GM12874 (cell line): Measurements from ENCODE around the gene METTL2B.

ENCODE experiments used
- CTCF ChIP-seq: IDR thresholded peaks from 2 replicates; pipeline ENCODE4 v1.5.1; 2011; ENCODE audit warnings: low read depth, mild to moderate bottlenecking, control low read depth, low read length, moderate library complexity; ENCODE audit not compliant: insufficient read depth

METTL2B gene

DNA sequence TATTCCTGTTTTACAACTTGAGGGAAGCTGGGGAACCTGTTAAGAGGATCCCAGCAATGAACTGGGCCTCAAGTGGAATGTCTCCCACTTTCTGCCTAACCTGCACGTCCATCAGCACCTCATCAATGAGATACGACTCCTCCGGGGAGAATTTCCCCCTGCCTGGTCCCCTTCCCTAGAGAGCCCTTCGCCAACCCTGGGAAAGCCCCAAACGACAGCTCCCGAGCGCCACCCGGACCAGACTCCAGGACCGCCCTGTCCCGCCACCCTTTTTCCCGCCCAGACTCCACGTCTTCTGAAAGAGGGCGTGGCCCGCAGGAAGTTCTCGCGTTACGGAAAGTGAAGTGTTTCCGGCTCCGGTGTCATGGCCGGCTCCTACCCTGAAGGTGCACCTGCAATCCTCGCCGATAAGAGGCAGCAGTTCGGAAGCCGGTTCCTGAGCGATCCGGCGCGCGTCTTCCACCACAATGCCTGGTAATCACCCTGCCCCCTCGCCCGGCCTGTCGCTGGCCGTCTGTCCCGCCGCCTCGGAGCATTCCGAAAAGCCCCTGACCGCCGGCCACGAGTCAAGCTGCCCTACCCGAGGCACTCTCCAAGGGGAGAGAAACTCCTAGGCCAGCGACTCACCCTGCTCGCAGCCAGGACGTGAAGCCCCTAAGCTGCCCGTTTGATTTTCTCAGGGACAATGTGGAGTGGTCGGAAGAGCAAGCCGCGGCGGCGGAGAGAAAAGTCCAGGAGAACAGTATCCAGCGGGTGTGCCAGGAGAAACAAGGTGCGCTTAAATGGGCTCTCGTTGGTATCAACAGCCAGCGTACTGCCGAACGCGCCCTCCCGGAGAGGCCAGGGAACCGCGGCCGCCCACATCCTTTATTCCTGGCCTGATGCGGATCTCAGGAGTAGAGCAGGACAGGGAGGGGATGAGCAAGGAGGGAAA, at the start of gene METTL2B:
METTL2B (plus strand) TSS at position 347 of the 934 bp plus-strand sequence; CDS start at position 365, 18 bp downstream.
- TF ChIP-seq CTCF = peak; percentile 58

- peak; percentile 60 for TF ChIP-seq CTCF
Measured at GRCh38 chr7:128427289-128427891, 49.2 kb upstream of the METTL2B start.

DNA sequence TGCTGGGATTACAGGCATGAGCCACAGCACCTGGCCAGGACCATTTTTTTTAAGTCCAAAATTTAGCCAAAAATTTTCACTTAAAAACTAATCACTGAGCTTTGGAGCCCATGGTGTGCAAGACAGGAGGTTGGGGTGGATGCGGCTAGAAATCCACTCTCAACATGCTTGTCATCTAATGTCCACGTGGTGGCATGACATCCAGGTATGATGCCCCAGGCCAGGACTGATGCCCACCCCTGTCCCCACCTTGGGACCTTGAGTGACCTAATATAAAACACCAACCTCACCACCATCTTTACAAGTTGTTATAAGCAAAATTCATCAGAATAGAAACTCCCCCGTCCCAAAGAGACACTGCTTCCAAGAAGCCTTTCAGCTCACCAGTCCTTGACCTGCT, 46.3 kb upstream of the METTL2B start:
- TF ChIP-seq CTCF = no peak

DNA sequence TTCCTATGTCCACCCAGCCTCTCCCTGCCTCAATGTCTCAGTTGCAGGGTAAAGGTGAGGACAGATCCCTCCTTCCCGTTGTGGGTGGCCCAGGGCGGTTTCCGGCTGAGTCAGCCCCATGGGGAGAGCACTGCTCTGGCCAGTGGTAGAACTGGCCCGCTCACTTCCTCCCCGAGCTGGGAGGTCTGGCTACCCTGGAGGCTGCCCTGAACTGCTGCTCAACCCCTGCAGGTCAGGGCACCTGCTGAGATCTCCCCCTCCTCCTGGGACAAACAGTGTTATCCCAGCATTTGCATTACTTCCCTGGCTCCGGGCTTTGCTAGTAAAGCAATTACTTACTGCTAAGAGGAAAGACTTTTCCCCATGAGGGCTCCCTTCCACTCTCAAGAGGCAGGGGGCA, 45.3 kb upstream of the METTL2B start:
- TF ChIP-seq CTCF = no peak

DNA sequence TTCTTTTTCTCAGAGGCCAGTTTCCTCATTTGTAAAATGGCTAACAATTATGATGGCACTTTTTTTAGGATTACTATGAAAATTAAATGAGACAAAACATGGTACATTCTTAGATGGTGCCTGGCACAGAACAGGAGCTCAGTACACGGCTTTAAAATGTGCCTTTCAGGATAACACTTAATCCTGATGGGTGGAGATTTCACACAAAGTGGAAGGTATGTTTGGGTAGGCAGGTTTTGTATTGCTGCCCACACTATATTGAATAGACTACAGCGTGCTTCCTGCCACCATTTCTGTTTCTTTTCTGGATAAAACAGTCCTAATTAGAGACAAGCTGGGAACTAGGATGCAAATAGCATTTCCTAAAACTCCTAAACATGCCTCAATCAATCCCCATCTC, 44.8 kb upstream of the METTL2B start:
- TF ChIP-seq CTCF = no peak

DNA sequence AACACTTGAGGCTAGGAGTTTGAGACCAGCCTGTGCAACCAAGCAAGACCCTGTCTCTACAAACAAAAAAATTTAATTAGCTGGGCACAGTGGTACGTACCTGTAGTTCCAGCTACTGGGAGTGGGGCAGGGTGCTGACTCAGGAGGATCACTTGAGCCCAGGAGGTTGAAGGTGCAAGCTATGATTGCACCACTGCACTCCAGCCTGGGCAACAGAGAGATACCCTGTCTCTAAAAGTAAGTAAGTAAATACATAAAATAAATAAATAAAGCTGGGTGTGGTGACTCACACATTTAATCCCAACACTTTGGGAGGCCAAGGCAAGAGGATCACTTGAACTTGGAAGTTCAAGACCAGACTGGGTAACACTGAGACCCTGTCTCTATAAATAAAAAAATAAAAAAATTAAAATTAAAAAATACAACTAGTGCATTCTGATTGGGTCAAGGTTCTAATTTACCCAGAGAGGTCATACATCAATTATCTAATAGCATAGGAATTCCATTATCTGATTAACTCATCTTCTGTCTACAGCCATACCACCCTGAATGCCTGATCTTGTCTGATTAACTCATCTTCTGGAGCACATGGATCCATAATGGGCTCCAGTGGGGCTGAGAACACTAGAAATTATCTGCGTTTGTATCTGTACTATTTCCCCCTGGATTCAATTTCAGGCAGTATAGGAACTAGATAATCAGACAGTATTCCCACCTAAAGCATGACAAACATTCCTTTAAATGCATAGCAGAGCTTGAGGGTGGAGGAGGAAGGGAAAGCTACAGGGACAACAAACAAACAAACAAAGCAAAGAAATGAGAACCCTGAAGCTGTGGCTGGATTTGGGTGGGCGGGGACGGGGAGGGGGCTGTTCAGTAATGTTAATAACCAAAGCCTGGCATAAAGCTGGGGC, 41.9 kb upstream of the METTL2B start:
- TF ChIP-seq CTCF = no peak

DNA sequence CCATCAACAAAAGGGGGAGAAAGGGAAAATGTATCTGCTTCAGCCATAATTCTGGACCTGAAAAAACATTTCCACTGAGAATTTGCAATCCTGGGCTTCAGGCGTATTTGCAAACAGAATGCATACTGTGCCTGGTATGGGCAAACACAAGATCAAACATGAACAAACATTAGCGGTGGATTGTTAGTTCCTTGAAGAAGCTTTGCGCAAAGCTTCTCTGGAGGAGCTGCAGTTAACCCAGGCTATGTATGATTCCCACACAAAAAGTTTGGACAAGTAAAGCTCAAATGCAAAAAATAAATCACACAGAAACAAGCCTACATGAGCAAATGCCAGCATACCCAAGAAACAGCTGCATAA, 41.2 kb upstream of the METTL2B start:
- TF ChIP-seq CTCF = no peak
